GM23338 (cell line): ENCODE results near the gene KLHL1. TPM values are rescaled to one million over a fixed set of nuclear protein-coding genes. Genes with fewer than 3 reads are reported as not detected.

ENCODE experiments used
- ATAC-seq: fragments of 200-7000 bp; cut with Tn5 transposase; 3 replicates; pipeline ENCODE4 v1.9.1; 2020
- DNase-seq: peaks from one replicate; pipeline ENCODE4 v3.0.0-alpha.2; 2015; ENCODE audit warnings: low spot score
- H2AFZ ChIP-seq: fragments of 200-600 bp; sonication (generic); 2 replicates; pipeline ENCODE4 v1.8.0; 2016; ENCODE audit warnings: antibody characterized with exemption, mild to moderate bottlenecking, moderate library complexity
- H3F3A ChIP-seq: fragments of 200-600 bp; sonication (generic); replicated peaks from 2 replicates; pipeline ENCODE4 v1.8.0; 2017; ENCODE audit warnings: antibody characterized with exemption, mixed run types, low read depth
- H3K27ac ChIP-seq: fragments of 200-600 bp; sonication (generic); 2 replicates; pipeline ENCODE4 v1.6.1; 2016; ENCODE audit warnings: low read depth
- H3K27me3 ChIP-seq: fragments of 200-600 bp; sonication (generic); 2 replicates; pipeline ENCODE4 v1.8.0; 2016; ENCODE audit warnings: mild to moderate bottlenecking, mixed run types, moderate library complexity; ENCODE audit not compliant: insufficient read depth
- H3K36me3 ChIP-seq: fragments of 200-600 bp; sonication (generic); 2 replicates; pipeline ENCODE4 v1.8.0; 2016; ENCODE audit warnings: mild to moderate bottlenecking; ENCODE audit not compliant: insufficient read depth
- H3K4me1 ChIP-seq: fragments of 200-600 bp; sonication (generic); 2 replicates; pipeline ENCODE4 v1.8.0; 2016; ENCODE audit warnings: mild to moderate bottlenecking, moderate library complexity; ENCODE audit not compliant: insufficient read depth
- H3K4me2 ChIP-seq: fragments of 200-600 bp; sonication (generic); 2 replicates; pipeline ENCODE4 v1.7.1; 2017; ENCODE audit warnings: mixed run types
- H3K4me3 ChIP-seq: fragments of 200-600 bp; sonication (generic); 2 replicates; pipeline ENCODE4 v1.6.1; 2016; ENCODE audit warnings: mixed run types
- H3K79me2 ChIP-seq: fragments of 200-600 bp; sonication (generic); replicated peaks from 2 replicates; pipeline ENCODE4 v1.8.0; 2017; ENCODE audit warnings: mild to moderate bottlenecking; ENCODE audit not compliant: insufficient read depth
- H3K9me2 ChIP-seq: fragments of 200-600 bp; sonication (generic); 2 replicates; pipeline ENCODE4 v1.8.0; 2017; ENCODE audit not compliant: insufficient read depth
- H4K20me1 ChIP-seq: fragments of 200-600 bp; sonication (generic); replicated peaks from 2 replicates; pipeline ENCODE4 v1.8.0; 2017; ENCODE audit warnings: mild to moderate bottlenecking; ENCODE audit not compliant: insufficient read depth
- H3K27ac Mint-ChIP-seq: 2 replicates; pipeline ENCODE4 v1.8.0; 2020; ENCODE audit warnings: inconsistent platforms, mild to moderate bottlenecking, moderate library complexity, mixed read lengths
- H3K27me3 Mint-ChIP-seq: 3 replicates; pipeline ENCODE4 v1.8.0; 2022; ENCODE audit warnings: low read depth, mild to moderate bottlenecking, moderate library complexity, mixed read lengths, inconsistent platforms; ENCODE audit not compliant: insufficient read depth, poor library complexity
- H3K36me3 Mint-ChIP-seq: 3 replicates; pipeline ENCODE4 v1.8.0; 2021; ENCODE audit warnings: low read depth, mild to moderate bottlenecking, inconsistent platforms, moderate library complexity, mixed read lengths
- H3K4me1 Mint-ChIP-seq: 3 replicates; pipeline ENCODE4 v1.8.0; 2020; ENCODE audit warnings: mild to moderate bottlenecking, inconsistent platforms, mixed read lengths
- H3K4me3 Mint-ChIP-seq: 3 replicates; pipeline ENCODE4 v1.8.0; 2021; ENCODE audit warnings: moderate library complexity, mild to moderate bottlenecking, inconsistent platforms, mixed read lengths
- H3K9me3 Mint-ChIP-seq: 3 replicates; pipeline ENCODE4 v1.8.0; 2020; ENCODE audit warnings: moderate library complexity, mild to moderate bottlenecking, inconsistent platforms, mixed read lengths
- CREB1 ChIP-seq: fragments of 250-450 bp; sonication (Bioruptor Pico); IDR thresholded peaks from 2 replicates; pipeline ENCODE4 v1.5.0; 2020; ENCODE audit warnings: low read depth, mild to moderate bottlenecking, moderate library complexity
- CTCF ChIP-seq, 2 experiments: fragments of 200-600 bp in 1 of 2; sonication (generic) in 1 of 2; conservative IDR thresholded peaks; 2 replicates each; pipeline versions ENCODE4 v1.5.1 to v1.6.1; 2016 to 2017; ENCODE audit warnings: antibody characterized with exemption in 2 of 2, low read depth in 2 of 2, mild to moderate bottlenecking in 2 of 2, moderate library complexity in 1 of 2
- ETS1 ChIP-seq: IDR thresholded peaks from 2 replicates; pipeline ENCODE4 v1.6.1; 2016; ENCODE audit warnings: antibody characterized with exemption
- EZH2 ChIP-seq: fragments of 200-600 bp; sonication (generic); IDR thresholded peaks from one replicate; pipeline ENCODE4 v1.8.0; 2017; ENCODE audit warnings: antibody characterized with exemption, mild to moderate bottlenecking, low read depth; ENCODE audit not compliant: unreplicated experiment
- EZH2phosphoT487 ChIP-seq: fragments of 200-600 bp; sonication (generic); IDR thresholded peaks from one replicate; pipeline ENCODE4 v1.8.1; 2018; ENCODE audit warnings: antibody characterized with exemption; ENCODE audit not compliant: unreplicated experiment
- JUNB ChIP-seq: IDR thresholded peaks from one replicate; pipeline ENCODE4 v1.6.1; 2016; ENCODE audit warnings: antibody characterized with exemption; ENCODE audit not compliant: unreplicated experiment
- NANOG ChIP-seq: IDR thresholded peaks from 2 replicates; pipeline ENCODE4 v1.6.1; 2016; ENCODE audit warnings: antibody characterized with exemption, borderline replicate concordance
- POLR2AphosphoS5 ChIP-seq: IDR thresholded peaks from 2 replicates; pipeline ENCODE4 v1.6.1; 2016; ENCODE audit warnings: antibody characterized with exemption, low read depth
- STAT1 ChIP-seq: IDR thresholded peaks from one replicate; pipeline ENCODE4 v1.6.1; 2016; ENCODE audit warnings: antibody characterized with exemption; ENCODE audit not compliant: unreplicated experiment
- ZNF114 ChIP-seq: fragments of 250-450 bp; sonication (Bioruptor Pico); IDR thresholded peaks from 2 replicates; pipeline ENCODE4 v1.5.0; 2020; ENCODE audit warnings: mild to moderate bottlenecking, moderate library complexity
- ZNF331 ChIP-seq: fragments of 250-450 bp; sonication (Bioruptor Pico); IDR thresholded peaks from 2 replicates; pipeline ENCODE4 v1.5.0; 2020; ENCODE audit warnings: low read depth, mild to moderate bottlenecking, moderate library complexity
- polyA plus RNA-seq: library from polyadenylated mRNA; unstranded; fragments of >200 nt; fragmentation: Nextera tagmentation; extraction: Ambion mirVana; gene quantifications from 2 replicates; pipeline ENCODE4 v1.2.1, GENCODE V29; 2016
- total RNA-seq: library from RNA; depleted of rRNA; stranded (reverse); fragments of >200 nt; shearing (Covaris generic); gene quantifications from 2 replicates; pipeline ENCODE4 v1.2.3, GENCODE V29; 2014
- TF ChIP-seq, protein P1 (sequence below): IDR thresholded peaks from one replicate; pipeline ENCODE4 v1.6.1; 2018; ENCODE audit warnings: antibody characterized with exemption; ENCODE audit not compliant: unreplicated experiment
- TF ChIP-seq, protein P2 (sequence below): fragments of 250-450 bp; sonication (Bioruptor Pico); IDR thresholded peaks from 2 replicates; pipeline ENCODE4 v1.5.0; 2020; ENCODE audit warnings: mild to moderate bottlenecking, moderate library complexity

Gene KLHL1
- total and polyA plus RNA-seq, 2 experiments from 2014 or later: not detected

- no peak for ATAC-seq
- Mint-ChIP-seq H3K9me3 (no peaks in the 10 kb centered on the region), H3K4me3 (no peak overlapping the region)
Measured at GRCh38 chr13:69879936-69880335, 228.3 kb downstream of the KLHL1 start.

More at GRCh38 chr13:69879936-69880335, 228.3 kb downstream of the KLHL1 start:
- no peak for DNase-seq
- no peaks in the 10 kb centered on the region for H3K79me2 ChIP-seq
- H3K4me3 ChIP-seq: no peak overlapping the region
- Mint-ChIP-seq H3K27me3 (no peaks in the 10 kb centered on the region), H3K4me1 (no peaks in the 10 kb centered on the region), H3K27ac (no peak overlapping the region), H3K36me3 (no peaks in the 10 kb centered on the region)
- H3K4me1 ChIP-seq: no peaks in the 10 kb centered on the region
- no peaks in the 10 kb centered on the region for H3K27me3 ChIP-seq
- no peak overlapping the region for H3K27ac ChIP-seq
- H4K20me1 ChIP-seq: no peaks in the 10 kb centered on the region
- H3F3A ChIP-seq: no peaks in the 10 kb centered on the region
- H3K4me2 ChIP-seq: no peak overlapping the region
- no peaks in the 10 kb centered on the region for H3K9me2 ChIP-seq
- no peak overlapping the region for H2AFZ ChIP-seq
- TF ChIP-seq, protein P1, sequence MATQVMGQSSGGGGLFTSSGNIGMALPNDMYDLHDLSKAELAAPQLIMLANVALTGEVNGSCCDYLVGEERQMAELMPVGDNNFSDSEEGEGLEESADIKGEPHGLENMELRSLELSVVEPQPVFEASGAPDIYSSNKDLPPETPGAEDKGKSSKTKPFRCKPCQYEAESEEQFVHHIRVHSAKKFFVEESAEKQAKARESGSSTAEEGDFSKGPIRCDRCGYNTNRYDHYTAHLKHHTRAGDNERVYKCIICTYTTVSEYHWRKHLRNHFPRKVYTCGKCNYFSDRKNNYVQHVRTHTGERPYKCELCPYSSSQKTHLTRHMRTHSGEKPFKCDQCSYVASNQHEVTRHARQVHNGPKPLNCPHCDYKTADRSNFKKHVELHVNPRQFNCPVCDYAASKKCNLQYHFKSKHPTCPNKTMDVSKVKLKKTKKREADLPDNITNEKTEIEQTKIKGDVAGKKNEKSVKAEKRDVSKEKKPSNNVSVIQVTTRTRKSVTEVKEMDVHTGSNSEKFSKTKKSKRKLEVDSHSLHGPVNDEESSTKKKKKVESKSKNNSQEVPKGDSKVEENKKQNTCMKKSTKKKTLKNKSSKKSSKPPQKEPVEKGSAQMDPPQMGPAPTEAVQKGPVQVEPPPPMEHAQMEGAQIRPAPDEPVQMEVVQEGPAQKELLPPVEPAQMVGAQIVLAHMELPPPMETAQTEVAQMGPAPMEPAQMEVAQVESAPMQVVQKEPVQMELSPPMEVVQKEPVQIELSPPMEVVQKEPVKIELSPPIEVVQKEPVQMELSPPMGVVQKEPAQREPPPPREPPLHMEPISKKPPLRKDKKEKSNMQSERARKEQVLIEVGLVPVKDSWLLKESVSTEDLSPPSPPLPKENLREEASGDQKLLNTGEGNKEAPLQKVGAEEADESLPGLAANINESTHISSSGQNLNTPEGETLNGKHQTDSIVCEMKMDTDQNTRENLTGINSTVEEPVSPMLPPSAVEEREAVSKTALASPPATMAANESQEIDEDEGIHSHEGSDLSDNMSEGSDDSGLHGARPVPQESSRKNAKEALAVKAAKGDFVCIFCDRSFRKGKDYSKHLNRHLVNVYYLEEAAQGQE: no peak
- TF ChIP-seq EZH2phosphoT487 (no peak), POLR2AphosphoS5 (no peak), JUNB (no peak), ZNF331 (CRISPR knock-in tag) (no peak), ZNF114 (CRISPR knock-in tag) (no peak), EZH2 (no peak), CTCF (conservative IDR thresholded peaks at IDR 0.05; ENCODE audit: low read depth in 2 of 2) (no peak), CREB1 (CRISPR knock-in tag) (no peak), ETS1 (no peak), NANOG (no peak), STAT1 (no peak)
- TF ChIP-seq, protein P2, sequence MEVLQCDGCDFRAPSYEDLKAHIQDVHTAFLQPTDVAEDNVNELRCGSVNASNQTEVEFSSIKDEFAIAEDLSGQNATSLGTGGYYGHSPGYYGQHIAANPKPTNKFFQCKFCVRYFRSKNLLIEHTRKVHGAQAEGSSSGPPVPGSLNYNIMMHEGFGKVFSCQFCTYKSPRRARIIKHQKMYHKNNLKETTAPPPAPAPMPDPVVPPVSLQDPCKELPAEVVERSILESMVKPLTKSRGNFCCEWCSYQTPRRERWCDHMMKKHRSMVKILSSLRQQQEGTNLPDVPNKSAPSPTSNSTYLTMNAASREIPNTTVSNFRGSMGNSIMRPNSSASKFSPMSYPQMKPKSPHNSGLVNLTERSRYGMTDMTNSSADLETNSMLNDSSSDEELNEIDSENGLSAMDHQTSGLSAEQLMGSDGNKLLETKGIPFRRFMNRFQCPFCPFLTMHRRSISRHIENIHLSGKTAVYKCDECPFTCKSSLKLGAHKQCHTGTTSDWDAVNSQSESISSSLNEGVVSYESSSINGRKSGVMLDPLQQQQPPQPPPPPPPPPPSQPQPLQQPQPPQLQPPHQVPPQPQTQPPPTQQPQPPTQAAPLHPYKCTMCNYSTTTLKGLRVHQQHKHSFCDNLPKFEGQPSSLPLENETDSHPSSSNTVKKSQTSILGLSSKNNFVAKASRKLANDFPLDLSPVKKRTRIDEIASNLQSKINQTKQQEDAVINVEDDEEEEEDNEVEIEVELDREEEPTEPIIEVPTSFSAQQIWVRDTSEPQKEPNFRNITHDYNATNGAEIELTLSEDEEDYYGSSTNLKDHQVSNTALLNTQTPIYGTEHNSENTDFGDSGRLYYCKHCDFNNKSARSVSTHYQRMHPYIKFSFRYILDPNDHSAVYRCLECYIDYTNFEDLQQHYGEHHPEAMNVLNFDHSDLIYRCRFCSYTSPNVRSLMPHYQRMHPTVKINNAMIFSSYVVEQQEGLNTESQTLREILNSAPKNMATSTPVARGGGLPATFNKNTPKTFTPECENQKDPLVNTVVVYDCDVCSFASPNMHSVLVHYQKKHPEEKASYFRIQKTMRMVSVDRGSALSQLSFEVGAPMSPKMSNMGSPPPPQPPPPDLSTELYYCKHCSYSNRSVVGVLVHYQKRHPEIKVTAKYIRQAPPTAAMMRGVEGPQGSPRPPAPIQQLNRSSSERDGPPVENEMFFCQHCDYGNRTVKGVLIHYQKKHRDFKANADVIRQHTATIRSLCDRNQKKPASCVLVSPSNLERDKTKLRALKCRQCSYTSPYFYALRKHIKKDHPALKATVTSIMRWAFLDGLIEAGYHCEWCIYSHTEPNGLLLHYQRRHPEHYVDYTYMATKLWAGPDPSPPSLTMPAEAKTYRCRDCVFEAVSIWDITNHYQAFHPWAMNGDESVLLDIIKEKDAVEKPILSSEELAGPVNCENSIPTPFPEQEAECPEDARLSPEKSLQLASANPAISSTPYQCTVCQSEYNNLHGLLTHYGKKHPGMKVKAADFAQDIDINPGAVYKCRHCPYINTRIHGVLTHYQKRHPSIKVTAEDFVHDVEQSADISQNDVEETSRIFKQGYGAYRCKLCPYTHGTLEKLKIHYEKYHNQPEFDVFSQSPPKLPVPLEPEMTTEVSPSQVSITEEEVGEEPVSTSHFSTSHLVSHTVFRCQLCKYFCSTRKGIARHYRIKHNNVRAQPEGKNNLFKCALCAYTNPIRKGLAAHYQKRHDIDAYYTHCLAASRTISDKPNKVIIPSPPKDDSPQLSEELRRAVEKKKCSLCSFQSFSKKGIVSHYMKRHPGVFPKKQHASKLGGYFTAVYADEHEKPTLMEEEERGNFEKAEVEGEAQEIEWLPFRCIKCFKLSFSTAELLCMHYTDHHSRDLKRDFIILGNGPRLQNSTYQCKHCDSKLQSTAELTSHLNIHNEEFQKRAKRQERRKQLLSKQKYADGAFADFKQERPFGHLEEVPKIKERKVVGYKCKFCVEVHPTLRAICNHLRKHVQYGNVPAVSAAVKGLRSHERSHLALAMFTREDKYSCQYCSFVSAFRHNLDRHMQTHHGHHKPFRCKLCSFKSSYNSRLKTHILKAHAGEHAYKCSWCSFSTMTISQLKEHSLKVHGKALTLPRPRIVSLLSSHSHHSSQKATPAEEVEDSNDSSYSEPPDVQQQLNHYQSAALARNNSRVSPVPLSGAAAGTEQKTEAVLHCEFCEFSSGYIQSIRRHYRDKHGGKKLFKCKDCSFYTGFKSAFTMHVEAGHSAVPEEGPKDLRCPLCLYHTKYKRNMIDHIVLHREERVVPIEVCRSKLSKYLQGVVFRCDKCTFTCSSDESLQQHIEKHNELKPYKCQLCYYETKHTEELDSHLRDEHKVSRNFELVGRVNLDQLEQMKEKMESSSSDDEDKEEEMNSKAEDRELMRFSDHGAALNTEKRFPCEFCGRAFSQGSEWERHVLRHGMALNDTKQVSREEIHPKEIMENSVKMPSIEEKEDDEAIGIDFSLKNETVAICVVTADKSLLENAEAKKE (CRISPR knock-in tag): no peak
- no peaks in the 10 kb centered on the region for H3K36me3 ChIP-seq
